Activated T-helper 9 cell treated with anti-CD3 and anti-CD28 coated beads, Interleukin-2, amount 50 U/mL, for 16 hours (primary cell): ENCODE results near the gene ACTL6B.
"Not testable (repeated sequence)": the region's sequence is repeated elsewhere in the genome, so short reads cannot be mapped to it uniquely, and the experiment has no call there.

ENCODE experiments used
- DNase-seq: peaks from one replicate; pipeline ENCODE4 v3.0.0-alpha.2; 2020; ENCODE audit warnings: low read depth

Gene ACTL6B

GRCh38 chr7:100671353-100672327 is 15.4 kb upstream of the ACTL6B start:
- DNase-seq = no peak

GRCh38 chr7:100670074-100670473 is 13.8 kb upstream of the ACTL6B start:
- DNase-seq = no peak

GRCh38 chr7:100669106-100669505 is 12.9 kb upstream of the ACTL6B start:
- not testable (repeated sequence) for DNase-seq

GRCh38 chr7:100668069-100668449 is 11.8 kb upstream of the ACTL6B start:
- no peak for DNase-seq

- no peak for DNase-seq
Observed at GRCh38 chr7:100667331-100668068, 11.3 kb upstream of the ACTL6B start.

GRCh38 chr7:100665168-100665726 is 9.0 kb upstream of the ACTL6B start:
- DNase-seq = no peak

DNA sequence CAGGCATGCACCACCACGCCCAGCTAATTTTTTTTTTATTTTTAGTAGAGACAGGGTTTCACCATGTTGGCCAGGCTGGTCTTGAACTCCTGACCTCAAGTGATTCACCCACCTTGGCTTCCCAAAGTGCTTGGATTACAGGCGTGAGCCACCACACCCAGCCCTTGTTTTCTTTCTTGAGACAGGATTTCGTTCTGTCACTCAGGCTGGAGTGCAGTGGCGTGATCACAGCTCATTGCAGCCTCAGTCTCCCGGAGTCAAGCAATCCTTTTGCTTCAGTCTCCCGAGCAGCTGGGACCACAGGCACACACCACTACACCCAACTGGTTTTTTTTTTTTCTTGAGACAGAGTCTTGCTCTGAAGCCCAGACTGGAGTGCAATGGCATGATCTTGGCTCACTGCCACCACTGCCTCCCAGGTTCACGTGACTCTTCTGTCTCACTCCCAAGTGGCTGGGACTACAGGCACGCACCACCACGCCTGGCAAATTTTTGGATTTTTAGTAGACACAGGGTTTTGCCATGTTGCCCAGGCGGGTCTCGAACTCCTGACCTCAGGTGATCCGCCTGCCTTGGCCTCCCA is 6.0 kb upstream of the ACTL6B start:
- DNase-seq = not testable (repeated sequence)

DNA sequence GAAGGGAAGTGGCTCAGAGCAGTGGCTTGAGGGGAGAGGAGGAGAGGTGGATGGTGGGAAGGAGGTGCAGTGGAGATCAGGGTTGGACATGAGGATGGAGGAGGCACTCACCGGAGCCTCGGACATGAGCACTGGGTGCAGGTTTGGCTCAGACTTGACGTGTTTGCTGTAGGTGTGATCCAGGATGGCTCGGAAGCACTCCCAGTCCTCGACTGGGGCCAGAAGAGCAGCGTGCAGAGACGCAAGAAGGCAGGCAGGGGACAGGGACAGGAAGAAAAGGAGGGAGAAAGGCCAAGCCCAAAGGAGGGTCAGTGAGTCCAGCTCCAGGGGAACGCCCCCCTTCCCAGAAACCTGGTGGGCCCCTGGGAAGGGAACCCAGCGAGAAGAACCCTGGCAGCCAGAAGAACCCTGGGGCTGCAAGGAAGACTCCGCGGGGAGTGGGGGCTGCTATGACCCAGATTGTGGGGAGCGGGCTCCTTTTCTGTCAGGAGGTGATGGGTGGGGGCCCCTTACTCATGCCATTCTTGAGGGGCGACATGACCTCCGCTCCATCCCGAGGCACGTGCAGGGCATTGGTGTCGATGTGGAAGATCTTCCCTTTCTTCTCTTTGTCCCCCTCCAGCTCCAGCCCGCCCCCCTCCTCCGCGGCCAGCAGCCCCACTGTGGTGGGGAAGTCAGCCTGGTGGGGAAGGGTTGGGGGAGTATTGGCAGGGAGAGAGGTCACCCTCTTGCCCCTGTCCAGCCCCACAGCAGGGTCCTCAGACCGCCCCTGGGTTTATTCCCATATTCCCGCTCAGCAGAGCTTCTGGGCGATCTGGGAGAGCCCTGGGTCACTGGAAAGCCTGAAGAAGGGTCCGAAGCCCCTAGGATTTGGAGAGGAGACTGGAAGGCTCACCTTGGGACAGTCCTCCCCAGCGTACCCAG is 1.1 kb downstream of the ACTL6B start:
- DNase-seq = no peak

GRCh38 chr7:100649826-100650565 is 6.3 kb downstream of the ACTL6B start:
- no peak for DNase-seq

GRCh38 chr7:100642534-100642907 is 13.7 kb downstream of the ACTL6B start:
- DNase-seq = no peak

- no peak for DNase-seq
Observed at GRCh38 chr7:100641860-100642533, 14.3 kb downstream of the ACTL6B start.

DNA sequence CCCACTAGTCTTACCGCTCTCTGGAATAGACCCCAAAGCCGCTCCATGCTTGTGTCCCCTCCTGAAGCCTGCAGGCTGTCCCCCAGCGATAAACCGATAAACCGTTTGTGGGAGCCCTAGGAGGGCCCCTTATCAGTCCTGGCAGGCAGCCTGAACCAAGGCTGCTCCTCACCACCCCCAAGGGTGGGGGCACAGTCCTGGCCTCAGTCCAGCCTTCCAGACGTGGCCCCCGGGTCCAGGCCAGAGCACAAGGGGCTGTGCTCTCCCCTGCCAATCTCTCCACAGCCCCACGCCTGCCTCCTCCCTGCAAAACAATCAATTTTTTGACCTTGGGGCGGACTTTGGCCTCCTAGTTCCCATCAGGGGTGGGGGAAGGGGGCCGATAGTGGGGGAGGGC is 14.8 kb downstream of the ACTL6B start, which contains the start of gene TFR2:
TSS of gene TFR2 (minus strand) at position 90 of the 397 bp plus-strand sequence. CDS start at position 47, 43 bp downstream.
- DNase-seq = no peak

DNA sequence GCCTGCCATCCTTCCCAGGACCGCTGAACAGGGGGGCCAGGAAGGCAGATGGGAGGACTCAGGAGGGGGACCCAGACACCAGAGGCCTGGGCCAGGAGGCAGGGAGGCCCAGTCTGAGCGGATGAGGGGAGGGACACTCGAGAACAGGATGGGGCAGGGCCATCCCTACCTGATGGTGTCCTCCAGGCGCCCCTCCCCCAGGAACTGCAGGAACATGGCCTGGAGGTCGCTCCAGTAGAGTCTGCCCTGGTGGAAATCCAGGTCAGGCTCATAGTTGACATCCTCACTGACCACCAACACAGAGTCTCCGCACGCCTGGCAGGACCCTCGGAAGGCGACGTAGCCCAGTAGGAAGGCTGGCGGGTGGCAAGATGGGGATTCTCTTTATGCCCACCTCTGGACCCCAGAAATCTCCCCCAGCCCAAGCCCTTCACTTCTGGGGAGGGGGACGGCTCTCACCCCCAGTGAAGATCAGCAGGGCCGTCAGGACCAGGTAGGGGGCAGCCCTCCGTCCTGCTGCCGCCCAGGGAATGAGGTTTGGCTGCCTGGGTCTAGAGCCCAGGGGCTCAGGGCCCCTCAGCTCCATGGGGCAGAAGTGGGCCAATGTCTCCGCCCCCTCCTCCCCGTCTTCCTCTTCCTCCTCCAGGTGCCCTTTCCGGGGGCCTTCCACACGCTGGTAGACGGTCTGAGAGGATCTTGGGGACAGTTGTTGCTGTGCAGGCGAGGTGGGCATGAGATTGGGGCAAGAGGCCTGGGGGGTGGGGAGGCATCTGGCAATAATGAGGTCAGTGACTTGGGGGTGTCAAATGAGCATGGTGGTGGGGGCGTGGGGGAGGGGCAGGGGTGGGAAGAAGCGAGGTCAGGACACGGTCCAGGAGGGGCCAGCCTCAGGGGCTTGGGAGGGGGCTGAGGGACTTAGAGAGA is 15.5 kb downstream of the ACTL6B start:
- no peak for DNase-seq

- DNase-seq = no peak
Observed at GRCh38 chr7:100639995-100640516, 16.2 kb downstream of the ACTL6B start.

GRCh38 chr7:100632951-100633717 is 23.1 kb downstream of the ACTL6B start:
- peak; percentile 55 for DNase-seq

GRCh38 chr7:100630066-100630465 is 26.2 kb downstream of the ACTL6B start:
- no peak for DNase-seq

DNA sequence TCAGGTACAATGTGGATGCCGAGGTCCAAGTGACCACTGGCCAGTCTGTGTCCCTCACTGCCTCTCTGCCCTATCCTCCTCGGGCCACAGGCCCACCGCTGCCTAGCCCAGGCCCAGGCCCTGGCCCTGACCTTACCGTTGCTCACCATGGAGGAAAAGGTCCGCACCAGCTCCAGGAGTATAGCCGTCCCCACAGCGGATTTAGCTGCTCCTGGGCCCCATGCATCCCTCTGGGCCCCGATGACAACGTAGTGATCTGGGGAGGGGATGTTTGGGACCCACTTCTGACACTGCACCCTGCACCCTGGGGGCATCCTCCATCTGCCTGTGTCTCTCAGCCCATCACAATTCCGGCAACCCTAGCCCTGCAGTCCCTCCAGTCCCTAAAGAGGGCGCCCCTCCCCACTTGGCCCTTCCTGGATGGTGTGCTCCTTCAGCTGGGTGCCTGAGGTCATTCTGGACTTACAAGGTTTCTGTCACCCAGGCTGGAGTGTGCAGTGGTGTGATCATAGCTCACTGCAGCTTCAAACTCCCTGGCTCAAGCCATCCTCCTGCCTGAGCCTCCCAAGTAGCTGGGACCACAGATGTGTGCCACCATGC is 27.0 kb downstream of the ACTL6B start:
- DNase-seq = no peak

- DNase-seq = no peak
Observed at GRCh38 chr7:100627238-100627549, 29.1 kb downstream of the ACTL6B start.
